Lower lobe of right lung (tissue), 2 donors: ENCODE results near the gene APOBEC3C. TPM values are rescaled to one million over a fixed set of nuclear protein-coding genes. Genes with fewer than 3 reads are reported as not detected.
"Not testable (repeated sequence)": the region's sequence is repeated elsewhere in the genome, so short reads cannot be mapped to it uniquely, and the experiment has no call there.

Source experiments
- ATAC-seq, 2 donors: fragments of 200-7000 bp; cut with Tn5 transposase; one replicate each; pipeline ENCODE4 v1.9.1; 2020 to 2022; ENCODE audit warnings: mild to moderate bottlenecking in 2 of 2, moderate library complexity in 2 of 2
- DNase-seq: peaks from one replicate; pipeline ENCODE4 v3.0.0-alpha.2; 2020
- H3K27ac ChIP-seq: fragments of 200-600 bp; one replicate; pipeline ENCODE4 v1.8.0; 2022
- H3K27me3 ChIP-seq: fragments of 200-600 bp; one replicate; pipeline ENCODE4 v1.8.0; 2022; ENCODE audit warnings: low read depth
- H3K36me3 ChIP-seq: fragments of 200-600 bp; one replicate; pipeline ENCODE4 v1.8.0; 2022; ENCODE audit warnings: mild to moderate bottlenecking
- H3K4me1 ChIP-seq: fragments of 200-600 bp; one replicate; pipeline ENCODE4 v1.8.0; 2022
- H3K4me3 ChIP-seq: fragments of 200-600 bp; one replicate; pipeline ENCODE4 v1.8.0; 2022; ENCODE audit warnings: mild to moderate bottlenecking
- H3K9me3 ChIP-seq: fragments of 200-600 bp; one replicate; pipeline ENCODE4 v1.8.0; 2022
- CTCF ChIP-seq: fragments of 200-600 bp; IDR thresholded peaks from one replicate; pipeline ENCODE4 v1.8.0; 2022; ENCODE audit warnings: antibody characterized with exemption, mild to moderate bottlenecking
- intact Hi-C: fragments of 100-400 bp; cut with DNase I; formaldehyde crosslinking; loops from one replicate; pipeline ENCODE4 v1.11.0; 2022
- total RNA-seq: library from RNA; stranded (reverse); fragmentation: NEBNext Ultra II Directional; extraction: Animal tissue kit (Norgen Biotek cat#: 25700); gene quantifications from one replicate; pipeline ENCODE4 v1.2.1, GENCODE V29; 2021
- donor health status: DM: no; HTN: yes; CAD: no; lungs with severe emphysema.

The APOBEC3C gene
- total RNA-seq, 1 donor from 2014 or later: 27.8 TPM

DNA sequence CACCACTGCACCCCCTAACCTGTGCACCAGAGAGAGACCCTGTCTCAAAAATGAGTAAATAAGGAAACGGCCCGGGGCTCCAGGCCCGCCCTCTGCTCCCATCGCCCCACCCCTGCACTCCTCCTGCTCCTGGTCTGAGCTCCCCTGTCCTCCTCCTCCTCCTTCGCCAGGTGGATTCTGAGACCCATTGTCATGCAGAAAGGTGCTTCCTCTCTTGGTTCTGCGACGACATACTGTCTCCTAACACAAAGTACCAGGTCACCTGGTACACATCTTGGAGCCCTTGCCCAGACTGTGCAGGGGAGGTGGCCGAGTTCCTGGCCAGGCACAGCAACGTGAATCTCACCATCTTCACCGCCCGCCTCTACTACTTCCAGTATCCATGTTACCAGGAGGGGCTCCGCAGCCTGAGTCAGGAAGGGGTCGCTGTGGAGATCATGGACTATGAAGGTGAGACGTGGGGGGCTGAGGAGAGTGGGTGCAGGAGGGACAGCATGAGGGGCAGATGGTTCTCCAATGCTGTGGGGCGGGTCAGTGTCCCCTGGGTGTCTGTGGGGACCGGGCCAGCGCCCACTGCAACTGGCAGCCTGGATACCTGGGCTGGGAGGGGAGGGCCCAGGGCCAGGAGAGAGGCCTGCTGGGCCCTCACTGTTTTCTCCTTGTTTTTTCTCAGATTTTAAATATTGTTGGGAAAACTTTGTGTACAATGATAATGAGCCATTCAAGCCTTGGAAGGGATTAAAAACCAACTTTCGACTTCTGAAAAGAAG lies 3.7 kb downstream of the APOBEC3C start:
- no peak for DNase-seq
- Histone ChIP-seq H3K36me3 (no peaks in the 10 kb centered on the region), H3K27me3 (no peaks in the 10 kb centered on the region), H3K4me1 (peaks cover 33% of the 10 kb centered on the region), H3K4me3 (no peak overlapping the region), H3K27ac (no peak overlapping the region), H3K9me3 (no peaks in the 10 kb centered on the region)
- TF ChIP-seq CTCF: no peak
- intact Hi-C loops: no loop called here
- no peak for ATAC-seq

DNA sequence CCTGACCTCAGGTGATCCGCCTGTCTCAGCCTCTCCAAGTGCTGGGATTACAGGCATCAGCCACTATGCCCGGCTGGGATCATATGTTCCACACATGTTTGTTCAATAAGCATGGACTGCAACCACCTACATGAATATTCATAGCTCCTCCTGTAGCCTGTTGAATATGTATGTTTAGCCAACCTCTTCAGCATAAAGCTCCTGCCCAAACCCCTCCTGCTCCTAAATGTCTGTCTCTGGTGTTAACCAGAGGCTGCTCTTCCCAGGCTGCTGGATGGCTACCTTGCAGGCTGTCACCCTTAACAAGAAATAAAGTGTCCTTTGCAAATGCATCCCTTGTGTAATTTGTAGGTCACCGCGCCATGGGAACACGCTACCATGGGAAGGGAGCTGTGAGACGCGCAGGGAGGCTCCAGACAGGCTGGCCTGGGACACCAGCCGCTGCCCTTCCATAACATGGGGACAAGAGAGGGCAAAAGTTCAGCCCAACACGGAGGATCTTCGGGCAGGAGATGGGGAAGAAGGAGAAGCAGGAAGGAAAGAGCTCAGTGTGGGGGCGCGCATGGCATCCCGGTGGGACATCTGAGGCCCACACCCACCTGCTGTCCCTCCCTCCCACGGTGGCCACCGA lies 6.1 kb downstream of the APOBEC3C start:
- peaks cover 21% of the 10 kb centered on the region for H3K4me1 ChIP-seq
- intact Hi-C loops, ATAC-seq, DNase-seq, H3K27me3 ChIP-seq, H3K36me3 ChIP-seq, H3K9me3 ChIP-seq: not testable (repeated sequence)
- H3K27ac ChIP-seq: peak overlapping the region; percentile 81
- H3K4me3 ChIP-seq: peak overlapping the region; percentile 52

- Histone ChIP-seq H3K36me3 (peaks cover 10% of the 10 kb centered on the region), H3K27ac (peak overlapping the region; percentile 81), H3K9me3 (no peaks in the 10 kb centered on the region), H3K27me3 (no peaks in the 10 kb centered on the region), H3K4me3 (peak overlapping the region; percentile 52), H3K4me1 (peaks cover 17% of the 10 kb centered on the region)
- no peak for TF ChIP-seq CTCF
- DNase-seq: peak; percentile 52
- ATAC-seq: peak in 1 of 2 donors; percentile 5
- intact Hi-C loops: no loop called here
These were observed 7.6 kb downstream of the APOBEC3C start for GRCh38 chr22:39021552-39022250.

GRCh38 chr22:39024519-39025308 lies 10.7 kb downstream of the APOBEC3C start:
- Histone ChIP-seq H3K4me1 (peaks cover 17% of the 10 kb centered on the region), H3K36me3 (peaks cover 10% of the 10 kb centered on the region), H3K9me3 (no peaks in the 10 kb centered on the region), H3K4me3 (no peak overlapping the region), H3K27me3 (no peaks in the 10 kb centered on the region), H3K27ac (no peak overlapping the region)
- no peak for ATAC-seq
- no peak for TF ChIP-seq CTCF
- intact Hi-C loops: no loop called here
- DNase-seq: no peak

GRCh38 chr22:39026509-39027150 lies 12.6 kb downstream of the APOBEC3C start:
- Histone ChIP-seq H3K27me3 (no peaks in the 10 kb centered on the region), H3K27ac (no peak overlapping the region), H3K4me3 (no peak overlapping the region), H3K36me3 (peaks cover 10% of the 10 kb centered on the region), H3K4me1 (peaks cover 8% of the 10 kb centered on the region), H3K9me3 (no peaks in the 10 kb centered on the region)
- no peak for TF ChIP-seq CTCF
- intact Hi-C loops: no loop called here
- ATAC-seq (no peak), DNase-seq (no peak)
